HG03280 (cell line): ENCODE results near the gene FOXC1.

Experiments used
- ATAC-seq: cut with Tn5 transposase; IDR thresholded peaks from one replicate; pipeline ENCODE4 v1.9.1; 2021; ENCODE audit warnings: mild to moderate bottlenecking, moderate library complexity; ENCODE audit not compliant: unreplicated experiment

Gene FOXC1

GRCh38 chr6:1640476-1640875 is 30.8 kb downstream of the FOXC1 start:
- ATAC-seq: no peak

GRCh38 chr6:1641343-1641885 is 31.7 kb downstream of the FOXC1 start:
- ATAC-seq: no peak

DNA sequence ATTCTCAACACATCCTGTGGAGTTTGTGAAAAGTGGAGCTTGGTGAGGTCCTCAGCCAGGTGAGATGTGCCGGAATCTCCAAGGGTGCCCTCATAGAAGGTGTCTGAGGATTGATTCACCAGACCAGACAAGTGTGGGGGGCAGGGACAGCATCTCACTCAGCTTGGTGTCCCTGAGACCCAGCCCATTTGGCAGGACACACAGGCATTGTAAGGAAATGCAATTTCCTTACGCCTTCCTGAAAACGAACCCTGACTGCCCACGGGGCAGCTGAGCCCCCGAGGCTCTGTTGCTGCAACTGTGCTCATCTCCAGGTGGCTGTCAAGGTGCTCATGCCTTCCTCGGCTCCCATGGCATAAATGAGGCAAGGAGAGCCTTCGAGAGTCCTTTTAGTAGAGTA is 33.4 kb downstream of the FOXC1 start:
- ATAC-seq: no peak

DNA sequence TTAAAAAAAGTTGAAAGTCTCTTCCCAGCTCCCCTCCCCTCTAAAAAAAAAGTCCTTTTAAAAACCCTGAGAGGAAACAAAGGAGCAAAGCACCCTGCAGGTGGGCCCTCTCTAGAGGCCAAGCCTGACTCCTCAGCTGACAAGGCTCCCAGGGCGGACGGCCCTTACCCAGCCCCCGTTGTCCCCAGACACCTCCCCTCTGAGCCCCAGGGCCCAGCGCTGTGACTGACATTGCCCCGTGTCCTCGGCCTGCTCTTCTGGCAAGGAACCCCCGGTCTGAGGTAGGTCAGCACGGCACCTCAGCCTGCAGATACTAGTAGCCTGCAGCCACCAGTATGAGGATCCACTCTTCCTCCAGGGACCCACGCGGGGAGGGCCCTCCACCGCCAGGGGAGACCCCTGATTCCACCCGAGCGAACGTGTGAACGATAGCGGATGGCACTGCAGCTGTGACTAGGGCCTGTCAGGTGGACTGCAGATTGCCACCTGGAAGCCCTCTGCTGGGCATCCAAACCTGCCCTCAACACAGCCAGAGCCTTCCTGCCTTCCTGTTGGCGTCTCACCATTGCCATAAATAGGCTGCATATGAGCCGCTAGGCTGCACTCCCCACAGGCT is 34.2 kb downstream of the FOXC1 start:
- no peak for ATAC-seq

- ATAC-seq: no peak
Observed at GRCh38 chr6:1644516-1645060, 34.9 kb downstream of the FOXC1 start.

DNA sequence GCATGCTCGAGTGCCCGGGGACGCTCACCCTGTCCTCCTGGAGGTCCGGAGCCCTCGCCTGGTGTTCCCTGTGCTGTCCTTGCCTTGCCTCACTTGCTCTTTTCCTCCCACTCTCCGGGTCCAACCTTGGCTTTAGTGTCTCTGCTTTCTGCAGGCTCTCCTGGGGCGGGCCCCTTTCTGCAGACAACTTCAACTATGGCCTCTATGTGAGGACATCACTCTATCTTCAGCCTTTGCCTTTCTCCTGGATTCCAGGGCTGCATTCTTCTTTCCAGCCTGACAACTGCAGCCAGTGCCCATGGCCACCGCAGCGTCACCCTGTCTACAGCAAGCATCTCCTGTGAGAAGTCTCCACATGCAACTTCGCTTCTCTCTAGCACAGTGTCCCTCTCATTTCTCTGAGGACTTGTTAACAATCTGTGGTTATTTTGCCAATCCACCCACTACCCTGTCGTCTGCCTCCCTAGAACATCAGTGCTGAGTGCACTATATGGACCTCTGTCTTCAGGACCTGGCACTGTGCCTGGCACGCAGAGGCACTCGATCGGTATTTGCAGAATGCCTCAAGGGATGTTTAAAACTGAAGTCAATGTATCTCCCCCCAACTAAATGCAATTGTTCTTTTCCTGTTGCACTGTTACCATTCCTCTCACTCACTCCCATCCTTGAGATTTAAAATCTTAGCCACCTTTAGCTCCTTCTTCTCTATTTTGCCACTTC is 35.9 kb downstream of the FOXC1 start:
- ATAC-seq: no peak

DNA sequence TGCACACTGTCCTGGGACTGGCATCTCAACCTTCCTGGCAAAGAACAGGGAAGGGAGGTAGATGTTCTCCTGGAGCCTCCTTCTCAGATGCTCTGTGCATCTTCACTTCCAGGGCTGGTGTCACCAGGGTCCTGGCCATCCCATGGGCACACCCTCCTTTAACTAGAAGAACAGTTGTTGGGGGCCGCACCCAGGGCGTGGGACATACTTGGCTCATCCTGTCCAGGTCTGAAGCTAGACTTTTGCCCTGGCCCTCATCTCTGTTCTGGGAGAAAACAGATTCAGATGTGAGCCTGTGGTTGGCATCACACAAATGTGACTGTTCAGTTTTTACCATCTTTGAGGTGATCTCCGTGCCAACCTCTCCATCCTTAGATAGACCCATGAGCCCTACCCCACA is 41.6 kb downstream of the FOXC1 start:
- no peak for ATAC-seq

DNA sequence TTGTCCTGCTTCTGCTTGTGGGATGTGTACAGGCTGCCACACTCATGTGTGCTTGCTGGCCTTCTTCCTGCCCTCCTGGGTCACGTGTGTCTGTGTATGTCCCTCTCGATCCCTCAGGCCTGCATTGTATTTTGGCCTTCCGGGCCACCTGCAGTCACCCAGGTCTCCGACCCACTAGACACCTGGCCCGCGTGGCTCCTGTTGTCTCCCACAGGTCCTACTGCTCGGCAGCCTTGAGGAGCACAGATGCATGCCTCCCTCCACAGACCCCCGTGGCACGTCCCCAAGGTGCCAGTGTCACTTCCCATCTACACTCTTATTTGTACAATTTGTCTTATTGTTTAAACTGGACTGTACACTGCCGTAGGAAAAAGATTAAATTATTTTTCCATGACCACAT is 43.1 kb downstream of the FOXC1 start:
- ATAC-seq: no peak

DNA sequence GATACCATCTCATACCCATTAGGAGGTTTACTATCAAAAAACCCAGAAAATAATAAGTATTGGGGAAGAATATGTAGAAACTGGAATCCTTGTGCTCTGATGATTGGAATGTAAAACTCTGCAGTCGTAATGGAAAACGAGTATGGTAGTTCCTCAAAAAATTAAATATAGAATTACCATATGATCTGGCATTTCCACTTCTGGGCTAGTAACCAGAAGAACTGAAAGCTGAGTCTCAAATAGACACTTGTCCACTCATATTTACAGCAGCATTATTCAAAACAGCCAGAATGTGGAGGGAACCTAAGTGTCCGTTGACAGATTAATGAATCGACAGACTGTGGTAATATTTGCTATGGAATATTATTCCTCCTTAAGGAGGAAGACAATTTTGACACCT is 44.3 kb downstream of the FOXC1 start:
- ATAC-seq: no peak

DNA sequence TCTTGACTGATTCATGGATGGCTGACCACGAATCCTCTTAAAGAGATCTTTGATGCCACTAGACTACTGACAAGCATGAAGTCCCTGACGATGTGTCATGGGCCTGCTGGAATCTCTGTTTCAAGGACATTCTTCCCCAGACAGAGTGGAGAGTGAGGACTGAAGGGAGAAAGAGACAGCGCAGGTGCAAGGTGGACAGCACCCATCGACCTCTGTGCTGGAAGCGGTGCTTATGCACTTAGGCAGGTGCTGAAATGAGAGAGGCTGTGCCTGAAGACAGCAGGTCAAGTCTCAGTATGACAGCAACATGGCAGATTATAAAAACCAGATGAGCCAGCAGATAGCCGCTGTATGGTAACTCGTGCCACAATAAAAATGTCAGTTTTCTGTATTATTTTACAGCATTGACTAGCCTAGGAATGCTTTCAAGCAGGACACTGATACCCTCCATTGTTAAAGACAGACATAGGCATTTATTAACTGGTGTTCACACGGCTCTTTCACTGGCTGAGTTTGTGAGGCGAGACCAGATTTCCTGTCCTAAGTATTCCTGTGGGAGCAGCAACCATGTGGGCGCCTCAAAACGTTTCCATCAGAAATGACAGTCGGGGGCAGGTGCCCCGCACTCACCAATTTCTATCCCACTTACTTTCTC is 47.5 kb downstream of the FOXC1 start:
- ATAC-seq: no peak

GRCh38 chr6:1657771-1658165 is 48.1 kb downstream of the FOXC1 start:
- no peak for ATAC-seq

DNA sequence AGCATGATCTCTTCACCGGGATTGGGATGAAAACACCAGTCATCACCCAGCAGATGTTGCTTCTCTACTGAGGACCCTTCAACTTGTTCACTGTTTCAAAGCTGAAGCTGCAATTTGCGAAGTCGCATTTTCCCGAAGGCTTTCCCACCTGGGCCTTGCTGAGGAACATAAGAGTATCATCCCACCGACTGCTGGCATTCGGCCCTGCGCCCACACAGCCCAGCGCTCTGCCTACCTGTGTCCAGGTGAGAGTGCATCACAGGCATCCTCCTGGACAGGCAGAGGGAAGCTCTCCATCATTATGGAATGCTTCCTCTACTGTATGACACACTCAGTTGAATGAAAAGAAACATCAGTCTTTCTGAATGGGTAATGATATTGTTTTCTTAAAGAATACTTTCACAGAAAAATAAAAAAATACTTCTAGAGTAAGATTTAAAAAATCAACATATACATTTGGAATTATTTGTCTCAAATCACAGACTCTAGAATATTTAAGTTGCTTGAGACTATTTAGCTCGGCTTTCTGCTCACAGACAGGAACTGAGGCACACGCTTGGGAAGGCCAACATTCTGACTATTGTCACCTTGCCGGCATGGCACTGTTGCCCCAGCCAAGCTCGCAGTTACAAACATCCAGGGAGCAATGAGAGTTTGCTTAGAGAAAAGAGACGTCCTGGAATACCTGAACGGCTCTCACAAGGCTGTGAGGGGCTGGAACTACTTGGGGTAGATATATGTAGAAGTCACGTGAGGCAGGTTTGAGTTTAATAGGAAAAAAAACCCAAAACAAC is 48.7 kb downstream of the FOXC1 start:
- no peak for ATAC-seq

- ATAC-seq: no peak
Observed at GRCh38 chr6:1659816-1660215, 50.1 kb downstream of the FOXC1 start.

GRCh38 chr6:1662534-1662933 is 52.8 kb downstream of the FOXC1 start:
- no peak for ATAC-seq
